ENCODE measurements around the gene MAPK14. TPM values are rescaled to one million over a fixed set of nuclear protein-coding genes. Genes with fewer than 3 reads are reported as not detected.

The MAPK14 gene
- total and polyA plus RNA-seq, 2 donors from 2014 or later = 19.9 to 56.6 TPM

DNA sequence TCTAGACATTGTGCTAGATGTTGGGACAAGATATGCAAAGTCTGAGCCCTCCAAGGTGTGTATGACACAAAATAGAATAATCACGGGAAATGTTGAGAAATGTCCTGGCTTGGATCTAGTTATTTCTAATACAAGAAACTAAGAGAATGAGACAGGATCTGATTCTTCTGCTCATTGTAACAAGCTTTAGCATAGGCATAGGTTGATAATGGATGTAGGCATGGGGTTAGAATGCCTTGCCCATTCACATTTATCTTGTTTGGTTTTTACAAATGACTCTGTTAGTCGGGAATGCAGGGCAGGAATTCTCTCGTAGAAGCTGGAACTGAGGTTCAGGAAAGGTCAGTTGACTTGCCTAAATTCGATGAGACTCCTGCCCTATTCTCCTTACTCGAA is 1.7 kb upstream of the MAPK14 start:
- no peak for FAIRE-seq
- Histone ChIP-seq H3K9ac (ENCODE audit: low read length in 3 of 3) (no peak overlapping the region), H3K4me3 (ENCODE audit: low read length in 3 of 3) (no peak overlapping the region), H3K36me3 (ENCODE audit: control insufficient read depth in 2 of 3, insufficient read depth in 3 of 3, low read length in 3 of 3) (no peaks in the 10 kb centered on the region), H3K27ac (ENCODE audit: low read depth in 2 of 2, low read length in 2 of 2) (no peak overlapping the region), H3K4me1 (ENCODE audit: control insufficient read depth in 2 of 3, insufficient read depth in 2 of 3, low read depth in 1 of 3, low read length in 3 of 3) (no peaks in the 10 kb centered on the region), H3K27me3 (ENCODE audit: control insufficient read depth, insufficient read depth, low read length) (no peaks in the 10 kb centered on the region), H3K9me3 (ENCODE audit: control insufficient read depth in 2 of 3, insufficient read depth in 1 of 3, low read length in 3 of 3) (no peaks in the 10 kb centered on the region)
- DNase-seq = no peak
- intact Hi-C loops (cut with DNase I) = loop anchor here (5.0 kb wide), 1 partner anchor 66 kb away; no protein-coding TSS in a partner anchor
- TF ChIP-seq, protein P1, sequence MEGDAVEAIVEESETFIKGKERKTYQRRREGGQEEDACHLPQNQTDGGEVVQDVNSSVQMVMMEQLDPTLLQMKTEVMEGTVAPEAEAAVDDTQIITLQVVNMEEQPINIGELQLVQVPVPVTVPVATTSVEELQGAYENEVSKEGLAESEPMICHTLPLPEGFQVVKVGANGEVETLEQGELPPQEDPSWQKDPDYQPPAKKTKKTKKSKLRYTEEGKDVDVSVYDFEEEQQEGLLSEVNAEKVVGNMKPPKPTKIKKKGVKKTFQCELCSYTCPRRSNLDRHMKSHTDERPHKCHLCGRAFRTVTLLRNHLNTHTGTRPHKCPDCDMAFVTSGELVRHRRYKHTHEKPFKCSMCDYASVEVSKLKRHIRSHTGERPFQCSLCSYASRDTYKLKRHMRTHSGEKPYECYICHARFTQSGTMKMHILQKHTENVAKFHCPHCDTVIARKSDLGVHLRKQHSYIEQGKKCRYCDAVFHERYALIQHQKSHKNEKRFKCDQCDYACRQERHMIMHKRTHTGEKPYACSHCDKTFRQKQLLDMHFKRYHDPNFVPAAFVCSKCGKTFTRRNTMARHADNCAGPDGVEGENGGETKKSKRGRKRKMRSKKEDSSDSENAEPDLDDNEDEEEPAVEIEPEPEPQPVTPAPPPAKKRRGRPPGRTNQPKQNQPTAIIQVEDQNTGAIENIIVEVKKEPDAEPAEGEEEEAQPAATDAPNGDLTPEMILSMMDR (IDR thresholded peaks at IDR 0.05; ENCODE audit: borderline replicate concordance, extremely low read depth, insufficient read depth) = no peak

- H3K27ac ChIP-seq (ENCODE audit: low read depth in 2 of 2, low read length in 2 of 2) = peak overlapping the region; percentile 92 to 93
- intact Hi-C loops (cut with DNase I) = loop anchor here (5.0 kb wide), 1 partner anchor 64 kb away; no protein-coding TSS in a partner anchor
- no peaks in the 10 kb centered on the region for H3K27me3 ChIP-seq (ENCODE audit: control insufficient read depth, insufficient read depth, low read length)
- H3K36me3 ChIP-seq (ENCODE audit: control insufficient read depth in 2 of 3, insufficient read depth in 3 of 3, low read length in 3 of 3) = no peaks in the 10 kb centered on the region
- peak overlapping the region; percentile 83 to 99 (median 96) for H3K4me3 ChIP-seq (ENCODE audit: low read length in 3 of 3)
- DNase-seq (peak; percentile 53 to 89 (median 68)), FAIRE-seq (no peak)
- H3K9me3 ChIP-seq (ENCODE audit: control insufficient read depth in 2 of 3, insufficient read depth in 1 of 3, low read length in 3 of 3) = no peaks in the 10 kb centered on the region
- H3K9ac ChIP-seq (ENCODE audit: low read length in 3 of 3) = peak overlapping the region; percentile 76 to 96 (median 86)
- H3K4me1 ChIP-seq (ENCODE audit: control insufficient read depth in 2 of 3, insufficient read depth in 2 of 3, low read depth in 1 of 3, low read length in 3 of 3) = peaks cover 0 to 5% (median 5%) of the 10 kb centered on the region in 3 donors
- TF ChIP-seq, protein P1 (IDR thresholded peaks at IDR 0.05; ENCODE audit: borderline replicate concordance, extremely low read depth, insufficient read depth) = no peak
These were observed 674 bp downstream of the MAPK14 start for GRCh38 chr6:36028088-36028876.

DNA sequence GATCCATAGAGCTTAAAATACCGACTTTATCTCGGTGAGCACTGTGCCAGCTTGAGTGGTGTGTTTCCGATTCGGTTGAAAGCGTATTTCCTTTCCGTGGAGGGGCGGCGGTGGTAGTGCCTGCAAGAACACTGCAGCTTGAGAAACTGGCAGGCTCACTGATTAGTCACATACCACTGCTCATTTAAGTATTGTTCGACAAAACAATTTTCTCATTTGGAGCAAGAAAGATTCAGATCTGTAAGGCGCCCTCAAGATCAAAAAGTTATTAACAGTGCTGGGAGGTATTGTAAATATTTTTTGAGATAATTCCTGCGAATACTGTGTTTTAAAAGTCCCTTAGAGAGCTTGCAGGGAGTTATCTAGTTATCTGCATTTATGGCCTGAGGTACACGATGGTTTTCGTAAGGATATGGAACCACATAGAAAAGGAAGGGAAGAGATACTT is 1.3 kb downstream of the MAPK14 start:
- H3K9ac ChIP-seq (ENCODE audit: low read length in 3 of 3) = peak overlapping the region; percentile 76 to 96 (median 86)
- no peaks in the 10 kb centered on the region for H3K27me3 ChIP-seq (ENCODE audit: control insufficient read depth, insufficient read depth, low read length)
- H3K27ac ChIP-seq (ENCODE audit: low read depth in 2 of 2, low read length in 2 of 2) = peak overlapping the region; percentile 92 to 93
- TF ChIP-seq, protein P1 (IDR thresholded peaks at IDR 0.05; ENCODE audit: borderline replicate concordance, extremely low read depth, insufficient read depth) = no peak
- peaks cover 0 to 6% (median 5%) of the 10 kb centered on the region in 3 donors for H3K4me1 ChIP-seq (ENCODE audit: control insufficient read depth in 2 of 3, insufficient read depth in 2 of 3, low read depth in 1 of 3, low read length in 3 of 3)
- H3K4me3 ChIP-seq (ENCODE audit: low read length in 3 of 3) = peak overlapping the region; percentile 83 to 99 (median 96)
- DNase-seq (peak; percentile 57 to 87 (median 82)), FAIRE-seq (no peak)
- intact Hi-C loops (cut with DNase I) = loop anchor here (5.0 kb wide), 1 partner anchor 63 kb away; no protein-coding TSS in a partner anchor
- H3K36me3 ChIP-seq (ENCODE audit: control insufficient read depth in 2 of 3, insufficient read depth in 3 of 3, low read length in 3 of 3) = no peaks in the 10 kb centered on the region
- no peaks in the 10 kb centered on the region for H3K9me3 ChIP-seq (ENCODE audit: control insufficient read depth in 2 of 3, insufficient read depth in 1 of 3, low read length in 3 of 3)
